Measurements from ENCODE around the gene ZSCAN4.

Gene ZSCAN4, protein sequence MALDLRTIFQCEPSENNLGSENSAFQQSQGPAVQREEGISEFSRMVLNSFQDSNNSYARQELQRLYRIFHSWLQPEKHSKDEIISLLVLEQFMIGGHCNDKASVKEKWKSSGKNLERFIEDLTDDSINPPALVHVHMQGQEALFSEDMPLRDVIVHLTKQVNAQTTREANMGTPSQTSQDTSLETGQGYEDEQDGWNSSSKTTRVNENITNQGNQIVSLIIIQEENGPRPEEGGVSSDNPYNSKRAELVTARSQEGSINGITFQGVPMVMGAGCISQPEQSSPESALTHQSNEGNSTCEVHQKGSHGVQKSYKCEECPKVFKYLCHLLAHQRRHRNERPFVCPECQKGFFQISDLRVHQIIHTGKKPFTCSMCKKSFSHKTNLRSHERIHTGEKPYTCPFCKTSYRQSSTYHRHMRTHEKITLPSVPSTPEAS

DNA sequence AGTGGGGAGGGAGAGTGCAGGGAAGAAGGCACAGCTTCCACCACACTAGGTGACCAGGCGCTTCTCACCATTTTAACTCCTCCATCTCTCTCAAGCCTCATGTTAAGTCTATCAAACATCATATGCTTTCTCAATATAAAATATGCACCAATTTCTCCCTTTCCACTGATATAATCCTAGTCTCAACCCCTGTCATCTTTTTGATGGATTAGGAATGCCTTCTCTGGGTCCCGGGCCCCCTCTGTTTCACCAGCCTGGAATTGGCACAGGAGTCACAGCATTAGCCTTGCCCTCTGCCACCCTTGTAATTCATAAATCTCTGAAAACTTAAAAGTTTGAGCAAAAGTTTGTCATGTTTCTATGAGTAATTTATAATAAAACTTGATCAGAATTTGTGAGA lies at the start of gene ZSCAN4:
TSS of gene ZSCAN4 (plus strand) at position 301 of the 400 bp plus-strand sequence. CDS start 7,211 bp downstream, outside the sequence.
- peaks cover 7% of the 10 kb centered on the region for H3K4me1 Mint-ChIP-seq
- H3K27me3 Mint-ChIP-seq (ENCODE audit: low read depth), result peaks cover 22% of the 10 kb centered on the region
- no peak within 1 kb of the TSS for H3K4me3 Mint-ChIP-seq
- TF ChIP-seq, protein P1, sequence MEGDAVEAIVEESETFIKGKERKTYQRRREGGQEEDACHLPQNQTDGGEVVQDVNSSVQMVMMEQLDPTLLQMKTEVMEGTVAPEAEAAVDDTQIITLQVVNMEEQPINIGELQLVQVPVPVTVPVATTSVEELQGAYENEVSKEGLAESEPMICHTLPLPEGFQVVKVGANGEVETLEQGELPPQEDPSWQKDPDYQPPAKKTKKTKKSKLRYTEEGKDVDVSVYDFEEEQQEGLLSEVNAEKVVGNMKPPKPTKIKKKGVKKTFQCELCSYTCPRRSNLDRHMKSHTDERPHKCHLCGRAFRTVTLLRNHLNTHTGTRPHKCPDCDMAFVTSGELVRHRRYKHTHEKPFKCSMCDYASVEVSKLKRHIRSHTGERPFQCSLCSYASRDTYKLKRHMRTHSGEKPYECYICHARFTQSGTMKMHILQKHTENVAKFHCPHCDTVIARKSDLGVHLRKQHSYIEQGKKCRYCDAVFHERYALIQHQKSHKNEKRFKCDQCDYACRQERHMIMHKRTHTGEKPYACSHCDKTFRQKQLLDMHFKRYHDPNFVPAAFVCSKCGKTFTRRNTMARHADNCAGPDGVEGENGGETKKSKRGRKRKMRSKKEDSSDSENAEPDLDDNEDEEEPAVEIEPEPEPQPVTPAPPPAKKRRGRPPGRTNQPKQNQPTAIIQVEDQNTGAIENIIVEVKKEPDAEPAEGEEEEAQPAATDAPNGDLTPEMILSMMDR (IDR thresholded peaks at IDR 0.05; ENCODE audit: unreplicated experiment in 3 of 3), result no peak
- no peak within 1 kb of the TSS for H3K27ac Mint-ChIP-seq
- H3K36me3 Mint-ChIP-seq (ENCODE audit: low read depth), result no peaks in the 10 kb centered on the region
- no peaks in the 10 kb centered on the region for H3K9me3 Mint-ChIP-seq

DNA sequence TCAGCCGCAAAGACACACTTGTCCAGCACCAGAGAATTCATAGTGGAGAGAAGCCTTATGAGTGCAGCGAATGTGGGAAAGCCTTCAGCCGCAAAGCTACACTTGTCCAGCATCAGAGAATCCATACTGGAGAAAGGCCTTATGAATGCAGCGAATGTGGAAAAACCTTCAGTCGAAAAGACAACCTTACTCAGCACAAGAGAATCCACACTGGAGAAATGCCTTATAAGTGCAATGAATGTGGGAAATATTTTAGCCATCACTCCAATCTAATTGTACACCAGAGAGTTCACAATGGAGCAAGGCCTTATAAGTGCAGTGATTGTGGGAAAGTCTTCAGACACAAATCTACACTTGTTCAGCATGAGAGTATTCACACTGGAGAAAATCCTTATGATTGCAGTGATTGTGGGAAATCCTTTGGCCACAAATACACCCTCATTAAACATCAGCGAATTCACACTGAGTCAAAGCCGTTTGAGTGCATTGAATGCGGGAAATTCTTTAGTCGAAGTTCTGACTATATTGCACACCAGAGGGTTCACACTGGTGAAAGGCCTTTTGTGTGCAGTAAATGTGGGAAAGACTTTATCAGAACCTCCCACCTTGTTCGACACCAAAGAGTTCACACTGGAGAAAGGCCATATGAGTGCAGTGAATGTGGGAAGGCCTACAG lies 47.9 kb upstream of the ZSCAN4 start:
- Mint-ChIP-seq H3K27ac (no peak overlapping the region), H3K27me3 (ENCODE audit: low read depth) (peaks cover 4% of the 10 kb centered on the region), H3K36me3 (ENCODE audit: low read depth) (peaks cover 100% of the 10 kb centered on the region), H3K9me3 (peaks cover 97% of the 10 kb centered on the region), H3K4me1 (no peaks in the 10 kb centered on the region), H3K4me3 (no peak overlapping the region)
- TF ChIP-seq, protein P1 (IDR thresholded peaks at IDR 0.05; ENCODE audit: unreplicated experiment in 3 of 3), result no peak

DNA sequence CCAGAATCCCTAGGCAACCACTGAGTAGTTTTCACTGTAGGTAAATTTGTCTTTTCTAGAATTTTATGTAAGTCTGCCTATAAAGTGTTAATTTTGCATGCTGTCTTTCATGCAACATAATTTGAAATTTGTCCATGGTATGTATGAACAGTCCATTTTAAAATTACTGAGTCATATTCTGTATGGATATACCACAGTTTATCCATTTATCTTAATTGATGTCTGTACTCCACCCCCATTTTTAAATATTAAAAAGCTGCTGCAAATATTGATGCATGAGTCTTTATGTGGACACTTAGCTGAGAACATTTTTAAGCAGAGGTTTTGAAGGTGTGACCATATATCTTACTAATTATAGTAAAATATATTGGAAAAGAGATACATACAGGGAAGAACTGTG lies 45.6 kb upstream of the ZSCAN4 start:
- no peak overlapping the region for H3K27ac Mint-ChIP-seq
- H3K4me1 Mint-ChIP-seq, result no peaks in the 10 kb centered on the region
- TF ChIP-seq, protein P1 (IDR thresholded peaks at IDR 0.05; ENCODE audit: unreplicated experiment in 3 of 3), result no peak
- peaks cover 98% of the 10 kb centered on the region for H3K36me3 Mint-ChIP-seq (ENCODE audit: low read depth)
- H3K27me3 Mint-ChIP-seq (ENCODE audit: low read depth), result no peaks in the 10 kb centered on the region
- peaks cover 92% of the 10 kb centered on the region for H3K9me3 Mint-ChIP-seq
- no peak overlapping the region for H3K4me3 Mint-ChIP-seq

DNA sequence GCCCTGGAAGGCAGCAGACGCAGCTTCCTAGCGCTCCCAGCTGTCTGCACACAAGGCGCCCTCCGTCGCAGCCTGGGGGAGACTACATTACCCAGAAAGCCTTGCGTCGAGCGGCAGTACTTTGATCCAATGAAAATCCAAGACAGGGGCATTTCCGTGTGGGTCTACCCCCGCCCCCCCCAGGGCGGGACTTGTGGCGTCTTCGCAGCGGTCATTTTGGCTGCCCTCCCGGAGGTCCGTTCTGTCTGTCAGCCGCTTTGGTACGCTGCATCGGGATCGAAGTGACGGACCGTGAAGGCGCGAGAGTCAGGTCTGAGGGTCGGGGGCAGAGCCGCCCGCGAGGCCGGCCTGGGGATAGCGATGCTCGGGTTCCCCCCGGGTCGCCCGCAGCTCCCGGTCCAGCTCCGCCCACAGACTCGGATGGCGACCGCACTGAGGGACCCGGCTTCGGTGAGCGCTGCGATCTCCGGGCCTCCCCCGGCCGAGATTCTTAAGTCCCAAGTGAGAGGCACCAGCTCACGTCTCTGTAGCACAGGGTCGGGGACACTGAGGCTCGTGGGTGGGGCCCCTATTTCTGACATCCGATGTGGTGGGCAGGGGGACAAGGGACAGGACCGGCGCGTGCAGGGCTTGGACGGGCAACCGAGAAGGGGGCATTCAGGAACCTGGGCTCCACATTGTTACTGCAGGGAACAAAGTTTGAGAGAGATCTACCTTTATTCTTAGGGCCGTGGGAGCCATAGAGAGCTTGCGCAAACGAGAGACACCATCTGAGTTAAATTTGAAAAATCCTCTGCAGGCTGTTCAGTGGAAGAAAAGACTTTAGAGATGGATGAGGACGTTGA lies 35.5 kb upstream of the ZSCAN4 start, which contains the start of gene ZNF211:
TSS of gene ZNF211 (plus strand) at position 182 of the 845 bp plus-strand sequence. CDS start at position 361, 179 bp downstream.
- peak within 1 kb of the TSS in 2 of 3 experiments; percentile 30 to 80 for H3K27ac Mint-ChIP-seq
- H3K27me3 Mint-ChIP-seq (ENCODE audit: low read depth), result no peaks in the 10 kb centered on the region
- peaks cover 61% of the 10 kb centered on the region for H3K9me3 Mint-ChIP-seq
- H3K4me1 Mint-ChIP-seq, result peaks cover 6% of the 10 kb centered on the region
- H3K36me3 Mint-ChIP-seq (ENCODE audit: low read depth), result peaks cover 95% of the 10 kb centered on the region
- peak within 1 kb of the TSS; percentile 92 to 98 (median 94) for H3K4me3 Mint-ChIP-seq
- TF ChIP-seq, protein P1 (IDR thresholded peaks at IDR 0.05; ENCODE audit: unreplicated experiment in 3 of 3), result no peak

DNA sequence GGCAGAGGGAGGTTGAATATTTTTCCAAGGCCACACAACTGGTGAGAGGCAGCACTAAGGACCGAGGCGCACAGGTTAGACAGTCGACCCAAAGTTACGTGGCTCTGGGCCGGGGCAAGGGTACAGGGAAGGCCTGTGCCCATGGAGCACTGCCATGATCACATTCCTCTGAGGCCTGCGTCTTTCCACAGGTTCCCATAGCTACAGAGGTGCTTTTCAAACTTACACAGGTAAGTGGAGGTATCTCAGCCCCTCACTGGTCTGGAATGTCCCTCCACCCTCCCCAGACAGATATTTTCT lies 35.0 kb upstream of the ZSCAN4 start:
- TF ChIP-seq, protein P1 (IDR thresholded peaks at IDR 0.05; ENCODE audit: unreplicated experiment in 3 of 3), result no peak
- H3K9me3 Mint-ChIP-seq, result peaks cover 61% of the 10 kb centered on the region
- H3K27me3 Mint-ChIP-seq (ENCODE audit: low read depth), result no peaks in the 10 kb centered on the region
- H3K27ac Mint-ChIP-seq, result peak overlapping the region in 2 of 3 experiments; percentile 30 to 80
- H3K36me3 Mint-ChIP-seq (ENCODE audit: low read depth), result peaks cover 95% of the 10 kb centered on the region
- peak overlapping the region; percentile 92 to 98 (median 94) for H3K4me3 Mint-ChIP-seq
- H3K4me1 Mint-ChIP-seq, result peaks cover 6% of the 10 kb centered on the region
